ENCODE data around the gene OSBPL10. TPM values are rescaled to one million over a fixed set of nuclear protein-coding genes. Genes with fewer than 3 reads are reported as not detected.
A peak's percentile ranks its signal among the peaks of the same experiment; 100 is the strongest.
"Not testable (repeated sequence)": the region's sequence is repeated elsewhere in the genome, so short reads cannot be mapped to it uniquely, and the experiment has no call there.

The OSBPL10 gene
- total RNA-seq, 2 donors from 2014 or later: 82.8 to 127 TPM

DNA sequence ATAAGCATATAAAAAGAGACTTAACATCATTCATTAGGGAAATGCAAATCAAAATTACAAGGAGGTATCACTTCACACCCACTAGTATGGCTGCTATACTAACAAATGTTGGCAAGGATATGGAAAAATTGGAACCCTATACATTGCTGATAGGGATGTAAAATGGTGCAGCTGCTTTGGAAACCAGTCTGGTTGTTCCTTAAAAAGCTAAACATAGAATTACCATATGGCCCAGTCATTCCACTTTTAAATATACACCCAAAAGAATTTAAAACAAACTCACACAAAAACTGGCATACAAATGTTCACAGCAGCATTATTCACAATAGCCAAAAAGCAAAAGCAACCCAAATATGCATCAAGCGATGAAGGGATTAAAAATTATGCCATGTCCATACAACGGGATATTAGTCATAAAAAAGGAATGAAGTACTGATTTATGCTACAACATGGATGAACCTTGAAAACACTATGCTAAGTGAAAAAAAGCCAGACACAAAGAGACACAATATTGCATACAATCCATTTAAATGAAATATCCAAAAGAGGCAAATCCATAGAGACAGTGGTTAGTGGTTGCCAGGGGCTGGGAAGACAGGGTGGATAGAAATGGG lies 118.3 kb downstream of the OSBPL10 start:
- Histone ChIP-seq H3K9me3 (no peaks in the 10 kb centered on the region), H3K27me3 (replicated peaks; ENCODE audit: insufficient read depth) (no peaks in the 10 kb centered on the region), H3K4me3 (no peak overlapping the region), H3K36me3 (no peaks in the 10 kb centered on the region), H3K4me1 (replicated peaks) (no peaks in the 10 kb centered on the region), H3K27ac (no peak overlapping the region)
- TF ChIP-seq, protein P1, sequence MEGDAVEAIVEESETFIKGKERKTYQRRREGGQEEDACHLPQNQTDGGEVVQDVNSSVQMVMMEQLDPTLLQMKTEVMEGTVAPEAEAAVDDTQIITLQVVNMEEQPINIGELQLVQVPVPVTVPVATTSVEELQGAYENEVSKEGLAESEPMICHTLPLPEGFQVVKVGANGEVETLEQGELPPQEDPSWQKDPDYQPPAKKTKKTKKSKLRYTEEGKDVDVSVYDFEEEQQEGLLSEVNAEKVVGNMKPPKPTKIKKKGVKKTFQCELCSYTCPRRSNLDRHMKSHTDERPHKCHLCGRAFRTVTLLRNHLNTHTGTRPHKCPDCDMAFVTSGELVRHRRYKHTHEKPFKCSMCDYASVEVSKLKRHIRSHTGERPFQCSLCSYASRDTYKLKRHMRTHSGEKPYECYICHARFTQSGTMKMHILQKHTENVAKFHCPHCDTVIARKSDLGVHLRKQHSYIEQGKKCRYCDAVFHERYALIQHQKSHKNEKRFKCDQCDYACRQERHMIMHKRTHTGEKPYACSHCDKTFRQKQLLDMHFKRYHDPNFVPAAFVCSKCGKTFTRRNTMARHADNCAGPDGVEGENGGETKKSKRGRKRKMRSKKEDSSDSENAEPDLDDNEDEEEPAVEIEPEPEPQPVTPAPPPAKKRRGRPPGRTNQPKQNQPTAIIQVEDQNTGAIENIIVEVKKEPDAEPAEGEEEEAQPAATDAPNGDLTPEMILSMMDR (IDR thresholded peaks at IDR 0.05): no peak
- no peak for TF ChIP-seq POLR2AphosphoS5 (IDR thresholded peaks at IDR 0.05)
- no peak for TF ChIP-seq POLR2A (IDR thresholded peaks at IDR 0.05)
- intact Hi-C loops (cut with DNase I): no loop called here
- no peak for DNase-seq (ENCODE audit: low spot score)
- 95% methylated on average over 2 of the region's 2 CpGs for WGBS

DNA sequence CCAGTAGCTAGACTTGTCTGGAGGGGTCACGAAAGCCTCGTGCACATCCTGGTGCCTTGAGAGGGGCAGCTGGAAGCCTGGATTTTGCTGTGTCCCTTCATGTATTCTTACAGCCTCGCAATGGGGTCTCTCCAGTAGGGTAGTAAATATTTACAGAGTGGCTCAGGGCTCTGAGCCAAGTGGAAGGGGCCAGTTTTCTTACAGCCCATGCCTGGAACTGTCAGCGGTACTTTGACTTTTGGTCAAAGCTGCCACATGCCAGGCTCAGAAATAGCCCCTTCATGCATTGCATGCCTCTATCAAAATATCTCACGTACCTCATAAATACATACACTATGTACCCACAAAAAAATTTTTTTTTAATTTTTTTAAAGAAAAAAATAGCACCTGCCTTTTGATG lies 119.2 kb downstream of the OSBPL10 start:
- Histone ChIP-seq H3K36me3 (no peaks in the 10 kb centered on the region), H3K4me1 (replicated peaks) (no peaks in the 10 kb centered on the region), H3K27me3 (replicated peaks; ENCODE audit: insufficient read depth) (no peaks in the 10 kb centered on the region), H3K27ac (no peak overlapping the region), H3K4me3 (no peak overlapping the region), H3K9me3 (no peaks in the 10 kb centered on the region)
- TF ChIP-seq POLR2A (IDR thresholded peaks at IDR 0.05): no peak
- TF ChIP-seq, protein P1 (IDR thresholded peaks at IDR 0.05): no peak
- 72% methylated on average over 5 of the region's 5 CpGs for WGBS
- DNase-seq (ENCODE audit: low spot score): no peak
- intact Hi-C loops (cut with DNase I): no loop called here

DNA sequence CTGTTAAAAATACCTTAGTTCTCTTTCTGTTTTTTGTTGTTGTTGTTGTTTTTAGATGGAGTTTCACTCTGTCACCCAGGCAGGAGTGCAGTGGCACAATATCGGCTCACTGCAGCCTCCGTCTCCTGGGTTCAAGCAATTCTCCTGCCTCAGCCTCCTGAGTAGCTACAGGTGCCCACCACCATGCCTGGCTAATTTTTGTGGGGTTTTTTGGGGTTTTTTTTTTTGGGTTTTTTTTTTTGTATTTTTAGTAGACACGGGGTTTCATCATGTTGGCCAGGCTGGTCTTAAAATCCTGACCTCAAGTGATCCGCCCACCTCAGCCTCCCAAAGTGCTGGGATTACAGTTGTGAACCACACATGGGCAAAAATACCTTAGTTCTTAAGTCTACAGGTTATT lies 120.4 kb downstream of the OSBPL10 start:
- H3K4me3 ChIP-seq; H3K36me3 ChIP-seq; H3K4me1 ChIP-seq (replicated peaks); intact Hi-C loops (cut with DNase I); H3K27me3 ChIP-seq (replicated peaks; ENCODE audit: insufficient read depth); DNase-seq (ENCODE audit: low spot score); H3K27ac ChIP-seq; H3K9me3 ChIP-seq: not testable (repeated sequence)
- WGBS: 97% methylated on average over 4 of the region's 4 CpGs

DNA sequence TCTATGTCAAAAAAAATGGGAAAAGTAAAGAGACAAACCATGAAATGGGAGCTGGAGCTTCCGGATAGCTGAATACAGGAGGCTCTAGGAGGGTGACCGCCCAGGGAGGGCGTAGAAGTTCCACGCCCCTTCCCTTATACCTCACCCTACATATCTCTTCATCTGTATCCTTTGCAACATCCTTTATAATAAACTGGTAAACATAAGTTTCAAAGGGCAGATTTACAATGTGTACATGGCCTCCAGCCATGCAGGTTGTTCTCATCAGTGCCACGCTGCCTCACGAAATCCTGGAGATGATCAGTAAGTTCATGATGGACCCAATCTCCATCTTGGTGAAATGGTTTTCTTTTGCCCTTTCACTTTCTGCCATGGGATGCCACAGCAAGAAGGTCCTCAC lies 121.8 kb downstream of the OSBPL10 start:
- peak; percentile 7 for TF ChIP-seq POLR2AphosphoS5 (IDR thresholded peaks at IDR 0.05)
- TF ChIP-seq, protein P1 (IDR thresholded peaks at IDR 0.05): no peak
- no peaks in the 10 kb centered on the region for H3K27me3 ChIP-seq (replicated peaks; ENCODE audit: insufficient read depth)
- 83% methylated on average over 6 of the region's 6 CpGs for WGBS

DNA sequence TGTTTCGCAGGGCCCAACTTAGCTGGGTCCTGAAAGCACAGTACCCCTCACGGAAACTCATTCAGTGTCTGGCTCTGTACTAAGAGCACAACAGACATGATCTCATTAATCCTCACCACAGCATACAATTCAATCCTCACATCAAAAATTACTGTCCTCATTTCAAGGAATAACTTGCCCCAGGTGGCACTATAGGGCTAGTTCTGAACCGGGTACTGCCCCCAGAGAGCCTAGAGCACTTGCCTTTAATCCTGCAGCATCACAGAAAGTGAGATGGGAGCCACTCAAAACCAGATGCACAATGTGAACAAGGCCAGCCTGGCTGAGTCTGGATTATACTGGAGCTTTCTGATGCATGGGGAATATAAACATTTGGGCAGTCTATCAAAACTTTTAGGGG lies 122.6 kb downstream of the OSBPL10 start:
- Histone ChIP-seq H3K27me3 (replicated peaks; ENCODE audit: insufficient read depth) (no peaks in the 10 kb centered on the region), H3K27ac (no peak overlapping the region), H3K4me1 (replicated peaks) (no peaks in the 10 kb centered on the region), H3K9me3 (no peaks in the 10 kb centered on the region), H3K4me3 (no peak overlapping the region), H3K36me3 (no peaks in the 10 kb centered on the region)
- intact Hi-C loops (cut with DNase I): no loop called here
- DNase-seq (ENCODE audit: low spot score): no peak
- TF ChIP-seq POLR2AphosphoS5 (IDR thresholded peaks at IDR 0.05) (no peak), POLR2A (IDR thresholded peaks at IDR 0.05) (no peak)
- TF ChIP-seq, protein P1 (IDR thresholded peaks at IDR 0.05): no peak
- WGBS: 88% methylated on average over 3 of the region's 3 CpGs

More for the DNA sequence above, 121.8 kb downstream of the OSBPL10 start:
- no peak for DNase-seq (ENCODE audit: low spot score)
- intact Hi-C loops (cut with DNase I): no loop called here
- Histone ChIP-seq H3K36me3 (no peaks in the 10 kb centered on the region), H3K27ac (no peak overlapping the region), H3K4me1 (replicated peaks) (no peaks in the 10 kb centered on the region), H3K9me3 (no peaks in the 10 kb centered on the region), H3K4me3 (no peak overlapping the region)

All from prostate gland (tissue), 2 donors.